Hepatocyte (in vitro differentiated cells): Measurements from ENCODE around the gene OPA1. TPM values are rescaled to one million over a fixed set of nuclear protein-coding genes. Genes with fewer than 3 reads are reported as not detected.

Experiments
- DNase-seq: peaks from one replicate; pipeline ENCODE4 v3.0.0-alpha.2; 2016; ENCODE audit warnings: low spot score
- H2AFZ ChIP-seq: fragments of 200-600 bp; sonication (generic); 2 replicates; pipeline ENCODE4 v1.6.0; 2016; ENCODE audit warnings: antibody characterized with exemption, mild to moderate bottlenecking
- H3K27ac ChIP-seq: fragments of 200-600 bp; sonication (generic); 2 replicates; pipeline ENCODE4 v1.5.1; 2016; ENCODE audit warnings: mild to moderate bottlenecking
- H3K27me3 ChIP-seq: fragments of 200-600 bp; sonication (generic); 2 replicates; pipeline ENCODE4 v1.6.1; 2016
- H3K36me3 ChIP-seq: fragments of 200-600 bp; sonication (generic); replicated peaks from 2 replicates; pipeline ENCODE4 v1.5.1; 2016; ENCODE audit warnings: low read depth; ENCODE audit not compliant: insufficient read depth
- H3K4me1 ChIP-seq: fragments of 200-600 bp; sonication (generic); 2 replicates; pipeline ENCODE4 v1.5.1; 2016; ENCODE audit warnings: mild to moderate bottlenecking, moderate library complexity; ENCODE audit not compliant: insufficient read depth
- H3K4me2 ChIP-seq: fragments of 200-600 bp; sonication (generic); 2 replicates; pipeline ENCODE4 v1.6.0; 2016
- H3K4me3 ChIP-seq: fragments of 200-600 bp; sonication (generic); 2 replicates; pipeline ENCODE4 v1.5.1; 2016; ENCODE audit warnings: mild to moderate bottlenecking
- H3K79me2 ChIP-seq: fragments of 200-600 bp; sonication (generic); 2 replicates; pipeline ENCODE4 v1.6.0; 2017; ENCODE audit warnings: mild to moderate bottlenecking
- H3K9me2 ChIP-seq: fragments of 200-600 bp; sonication (generic); replicated peaks from 2 replicates; pipeline ENCODE4 v1.6.0; 2017; ENCODE audit warnings: mild to moderate bottlenecking; ENCODE audit not compliant: insufficient read depth
- H3K9me3 ChIP-seq: fragments of 200-600 bp; sonication (generic); 2 replicates; pipeline ENCODE4 v1.5.1; 2016; ENCODE audit warnings: low read depth, mild to moderate bottlenecking
- H4K20me1 ChIP-seq: fragments of 200-600 bp; sonication (generic); 2 replicates; pipeline ENCODE4 v1.6.0; 2016; ENCODE audit warnings: mild to moderate bottlenecking; ENCODE audit not compliant: insufficient read depth, poor library complexity, severe bottlenecking
- CTCF ChIP-seq: fragments of 200-600 bp; sonication (generic); IDR thresholded peaks from 2 replicates; pipeline ENCODE4 v1.5.1; 2016; ENCODE audit warnings: antibody characterized with exemption, mild to moderate bottlenecking; ENCODE audit not compliant: poor library complexity
- EZH2 ChIP-seq: fragments of 200-600 bp; sonication (generic); IDR thresholded peaks from 2 replicates; pipeline ENCODE4 v1.6.1; 2016; ENCODE audit warnings: antibody characterized with exemption, mild to moderate bottlenecking, borderline replicate concordance
- EZH2phosphoT487 ChIP-seq: fragments of 200-600 bp; sonication (generic); IDR thresholded peaks from one replicate; pipeline ENCODE4 v1.6.1; 2018; ENCODE audit warnings: antibody characterized with exemption, mild to moderate bottlenecking, low read depth, moderate library complexity; ENCODE audit not compliant: unreplicated experiment, severe bottlenecking
- WGBS: methylation state at CpG from one replicate; pipeline ENCODE4 v1.1.6; 2016; ENCODE audit warnings: low lambda C conversion rate; ENCODE audit errors: missing lambda C conversion rate; 5-methylcytosine and 5-hydroxymethylcytosine counted together
- polyA plus RNA-seq: library from polyadenylated mRNA; unstranded; fragments of >200 nt; fragmentation: Nextera tagmentation; extraction: Ambion mirVana; gene quantifications from 2 replicates; pipeline ENCODE4 v1.2.1, GENCODE V29; 2016
- total RNA-seq: library from RNA; depleted of rRNA; stranded (reverse); fragments of >200 nt; gene quantifications from 2 replicates; pipeline ENCODE4 v1.2.3, GENCODE V29; 2014

The OPA1 gene
- total and polyA plus RNA-seq, 2 experiments from 2014 or later = 17.7 to 49.0 TPM

- no peak for DNase-seq
- TF ChIP-seq EZH2 = no peak
- no peak for TF ChIP-seq CTCF
- TF ChIP-seq EZH2phosphoT487 = no peak
- Histone ChIP-seq H4K20me1 (no peaks in the 10 kb centered on the region), H3K79me2 (no peaks in the 10 kb centered on the region), H3K27ac (no peak overlapping the region), H3K4me2 (no peak overlapping the region), H2AFZ (no peak overlapping the region), H3K36me3 (no peaks in the 10 kb centered on the region), H3K27me3 (no peaks in the 10 kb centered on the region), H3K9me2 (no peaks in the 10 kb centered on the region), H3K4me3 (no peak overlapping the region), H3K9me3 (no peaks in the 10 kb centered on the region), H3K4me1 (no peaks in the 10 kb centered on the region)
- WGBS = 65% methylated on average over 5 of the region's 5 CpGs
Observed at GRCh38 chr3:193693774-193694173, 100.8 kb downstream of the OPA1 start.

GRCh38 chr3:193701953-193702635, 109.1 kb downstream of the OPA1 start:
- no peak overlapping the region for H2AFZ ChIP-seq
- H3K4me2 ChIP-seq = no peak overlapping the region
- TF ChIP-seq EZH2 (no peak), EZH2phosphoT487 (no peak)
- H3K27ac ChIP-seq = no peak overlapping the region
- no peaks in the 10 kb centered on the region for H3K4me1 ChIP-seq
- no peaks in the 10 kb centered on the region for H3K79me2 ChIP-seq
- 92% methylated on average over 8 of the region's 8 CpGs for WGBS
- H4K20me1 ChIP-seq = no peaks in the 10 kb centered on the region
- DNase-seq = no peak
- no peaks in the 10 kb centered on the region for H3K36me3 ChIP-seq
- H3K9me3 ChIP-seq = no peaks in the 10 kb centered on the region
- no peaks in the 10 kb centered on the region for H3K9me2 ChIP-seq
- no peak overlapping the region for H3K4me3 ChIP-seq
- no peaks in the 10 kb centered on the region for H3K27me3 ChIP-seq

GRCh38 chr3:193702967-193703366, 110.0 kb downstream of the OPA1 start:
- no peaks in the 10 kb centered on the region for H3K9me3 ChIP-seq
- no peaks in the 10 kb centered on the region for H3K36me3 ChIP-seq
- H2AFZ ChIP-seq = no peak overlapping the region
- no peak overlapping the region for H3K27ac ChIP-seq
- WGBS = 88% methylated on average over 3 of the region's 3 CpGs
- DNase-seq = no peak
- no peak overlapping the region for H3K4me3 ChIP-seq
- no peaks in the 10 kb centered on the region for H3K27me3 ChIP-seq
- no peaks in the 10 kb centered on the region for H3K9me2 ChIP-seq
- H3K4me2 ChIP-seq = no peak overlapping the region
- H4K20me1 ChIP-seq = no peaks in the 10 kb centered on the region
- H3K4me1 ChIP-seq = no peaks in the 10 kb centered on the region
- no peak for TF ChIP-seq EZH2phosphoT487
- no peak for TF ChIP-seq CTCF
- TF ChIP-seq EZH2 = no peak
- no peaks in the 10 kb centered on the region for H3K79me2 ChIP-seq

- no peaks in the 10 kb centered on the region for H3K4me1 ChIP-seq
- H3K4me2 ChIP-seq = no peak overlapping the region
- H2AFZ ChIP-seq = no peak overlapping the region
- no peaks in the 10 kb centered on the region for H3K27me3 ChIP-seq
- no peak overlapping the region for H3K4me3 ChIP-seq
- H3K27ac ChIP-seq = no peak overlapping the region
- no peaks in the 10 kb centered on the region for H3K9me3 ChIP-seq
- DNase-seq = no peak
- 65% methylated on average over 5 of the region's 5 CpGs for WGBS
- no peaks in the 10 kb centered on the region for H3K36me3 ChIP-seq
- TF ChIP-seq EZH2phosphoT487 (no peak), CTCF (no peak), EZH2 (no peak)
- no peaks in the 10 kb centered on the region for H4K20me1 ChIP-seq
- H3K79me2 ChIP-seq = no peaks in the 10 kb centered on the region
- H3K9me2 ChIP-seq = no peaks in the 10 kb centered on the region
Observed at GRCh38 chr3:193704431-193704830, 111.4 kb downstream of the OPA1 start.
